H1 (cell line): ENCODE measurements around the gene TMEM44. TPM values are rescaled to one million over a fixed set of nuclear protein-coding genes. Genes with fewer than 3 reads are reported as not detected.

Source experiments
- CTCF ChIA-PET: fragments of 300-600 bp; sonication (Branson Sonifier 250); formaldehyde crosslinking; loops from one replicate; lab custom pipeline; 2021; ENCODE audit not compliant: partially characterized antibody; lab: Charles Lee
- POLR2A ChIA-PET: fragments of 300-600 bp; sonication (Branson Sonifier 250); formaldehyde crosslinking; loops from one replicate; lab custom pipeline; 2021; ENCODE audit warnings: inconsistent platforms; ENCODE audit not compliant: partially characterized antibody; lab: Charles Lee
- DNase-seq, 2 experiments: peaks; one replicate each; pipeline versions ENCODE4 v3.0.0 to v3.0.0-alpha.2; 2010 to 2022; ENCODE audit warnings: low spot score in 2 of 2, low read depth in 1 of 2, mixed read lengths in 1 of 2
- FAIRE-seq: peaks from 2 replicates; lab custom pipeline; 2011; peaks lifted over from hg19 to GRCh38; lab: Jason Lieb, UNC
- H2AFZ ChIP-seq: 2 replicates; pipeline ENCODE4 v1.8.1; 2012; ENCODE audit warnings: low read length, inconsistent platforms
- H2AK5ac ChIP-seq: 2 replicates; pipeline ENCODE4 v1.6.1; 2013; ENCODE audit warnings: low read depth, low read length
- H2BK120ac ChIP-seq: replicated peaks from 2 replicates; pipeline ENCODE3; 2013; ENCODE audit warnings: low read depth, low read length, inconsistent platforms
- H2BK12ac ChIP-seq: 2 replicates; pipeline ENCODE4 v1.6.1; 2013; ENCODE audit warnings: low read depth, low read length
- H2BK15ac ChIP-seq: 2 replicates; pipeline ENCODE4 v1.6.1; 2013; ENCODE audit warnings: low read length
- H2BK20ac ChIP-seq: 2 replicates; pipeline ENCODE4 v1.6.1; 2013; ENCODE audit warnings: low read length
- H2BK5ac ChIP-seq: 2 replicates; pipeline ENCODE4 v1.6.1; 2013; ENCODE audit warnings: low read depth, low read length
- H3K14ac ChIP-seq: 2 replicates; pipeline ENCODE4 v1.6.1; 2013; ENCODE audit warnings: inconsistent platforms; ENCODE audit not compliant: insufficient read length
- H3K18ac ChIP-seq: 2 replicates; pipeline ENCODE4 v1.6.1; 2013; ENCODE audit warnings: low read length; ENCODE audit errors: extremely low read depth
- H3K23ac ChIP-seq: 2 replicates; pipeline ENCODE4 v1.6.1; 2013; ENCODE audit warnings: inconsistent platforms; ENCODE audit not compliant: insufficient read length
- H3K23me2 ChIP-seq: 2 replicates; pipeline ENCODE4 v1.6.1; 2013; ENCODE audit warnings: low read depth, low read length
- H3K27ac ChIP-seq: 2 replicates; pipeline ENCODE4 v1.6.1; 2011; ENCODE audit warnings: low read depth, low read length, inconsistent platforms
- H3K27me3 ChIP-seq, 4 experiments: replicated peaks in 1 of 4; 1 replicate in 1 of 4; 2 replicates in 3 of 4; pipeline versions ENCODE4 v1.6.1 to v1.8.1; 2011 to 2013; ENCODE audit warnings: low read length in 3 of 4, mild to moderate bottlenecking in 3 of 4, inconsistent platforms in 2 of 4, mixed read lengths in 2 of 4, moderate library complexity in 1 of 4; ENCODE audit not compliant: control insufficient read depth in 3 of 4, insufficient read depth in 3 of 4; ENCODE audit errors: extremely low read depth in 1 of 4
- H3K36me3 ChIP-seq, 4 experiments: 2 replicates each; pipeline versions ENCODE4 v1.6.1 to v1.8.1; 2011 to 2013; ENCODE audit warnings: mild to moderate bottlenecking in 4 of 4, low read length in 3 of 4, moderate library complexity in 2 of 4, control low read depth in 1 of 4, inconsistent platforms in 1 of 4; ENCODE audit not compliant: insufficient read depth in 4 of 4, control insufficient read depth in 2 of 4
- H3K4ac ChIP-seq: replicated peaks from 2 replicates; pipeline ENCODE3; 2013; ENCODE audit warnings: low read length, low read depth, mixed read lengths, inconsistent platforms; ENCODE audit not compliant: insufficient read length
- H3K4me1 ChIP-seq, 4 experiments: replicated peaks in 1 of 4; 1 replicate in 1 of 4; 2 replicates in 3 of 4; pipeline versions ENCODE4 v1.6.1 to v1.8.1; 2011 to 2013; ENCODE audit warnings: low read length in 3 of 4, inconsistent platforms in 2 of 4, mixed read lengths in 1 of 4; ENCODE audit not compliant: insufficient read depth in 4 of 4, control insufficient read depth in 3 of 4
- H3K4me2 ChIP-seq, 2 experiments: 2 replicates each; pipeline versions ENCODE4 v1.6.1 to v1.8.1; 2011 to 2013; ENCODE audit warnings: low read depth in 2 of 2, low read length in 2 of 2, control low read depth in 1 of 2, inconsistent platforms in 1 of 2, mild to moderate bottlenecking in 1 of 2; ENCODE audit not compliant: insufficient read depth in 1 of 2
- H3K4me3 ChIP-seq, 4 experiments: fragments of 200-600, 300-600 bp in 1 of 4; sonication (generic), shearing (Covaris generic), sonication (Bioruptor Twin) in 1 of 4; 2 replicates each; pipeline versions ENCODE4 v1.5.1 to v1.8.1; 2011 to 2016; ENCODE audit warnings: low read length in 4 of 4, low read depth in 3 of 4, control low read depth in 2 of 4, inconsistent platforms in 2 of 4, mild to moderate bottlenecking in 2 of 4, mixed read lengths in 1 of 4, moderate library complexity in 1 of 4; ENCODE audit not compliant: insufficient read depth in 2 of 4; ENCODE audit errors: extremely low read depth in 1 of 4
- H3K56ac ChIP-seq: replicated peaks from 2 replicates; pipeline ENCODE3; 2013; ENCODE audit warnings: low read depth, mild to moderate bottlenecking, mixed read lengths, low read length, inconsistent platforms; ENCODE audit not compliant: insufficient read length
- H3K79me1 ChIP-seq: 2 replicates; pipeline ENCODE4 v1.6.1; 2013; ENCODE audit warnings: low read depth, low read length, control low read depth
- H3K79me2 ChIP-seq, 2 experiments: 2 replicates each; pipeline versions ENCODE4 v1.6.1 to v1.8.1; 2012 to 2013; ENCODE audit warnings: low read length in 2 of 2, mild to moderate bottlenecking in 2 of 2, inconsistent platforms in 1 of 2; ENCODE audit not compliant: insufficient read depth in 2 of 2, control insufficient read depth in 1 of 2
- H3K9ac ChIP-seq, 4 experiments: replicated peaks in 1 of 4; 1 replicate in 1 of 4; 2 replicates in 3 of 4; pipeline versions ENCODE4 v1.6.1 to v1.8.1; 2011 to 2013; ENCODE audit warnings: low read depth in 3 of 4, low read length in 3 of 4, control low read depth in 2 of 4, mild to moderate bottlenecking in 2 of 4, moderate library complexity in 2 of 4, inconsistent platforms in 1 of 4; ENCODE audit errors: extremely low read depth in 1 of 4
- H3K9me3 ChIP-seq, 2 experiments: 2 replicates each; pipeline versions ENCODE4 v1.6.1 to v1.8.1; 2012 to 2013; ENCODE audit warnings: mild to moderate bottlenecking in 2 of 2, moderate library complexity in 2 of 2, control low read depth in 1 of 2, inconsistent platforms in 1 of 2, low read depth in 1 of 2, low read length in 1 of 2, mixed read lengths in 1 of 2; ENCODE audit not compliant: insufficient read depth in 2 of 2
- H4K20me1 ChIP-seq, 2 experiments: replicated peaks in 1 of 2; 2 replicates each; pipeline versions ENCODE3 to v1.8.1; 2011 to 2013; ENCODE audit warnings: inconsistent platforms in 2 of 2, low read length in 2 of 2, mild to moderate bottlenecking in 1 of 2; ENCODE audit not compliant: insufficient read depth in 2 of 2, control insufficient read depth in 1 of 2
- H4K5ac ChIP-seq: 2 replicates; pipeline ENCODE4 v1.6.1; 2013; ENCODE audit warnings: low read length, low read depth, mixed read lengths, inconsistent platforms; ENCODE audit not compliant: insufficient read length
- H4K8ac ChIP-seq: 2 replicates; pipeline ENCODE4 v1.8.0; 2013; ENCODE audit warnings: mild to moderate bottlenecking, moderate library complexity, low read length, inconsistent platforms; ENCODE audit not compliant: insufficient read depth; ENCODE audit errors: extremely low read depth
- H4K91ac ChIP-seq: replicated peaks from 2 replicates; pipeline ENCODE3; 2013; ENCODE audit warnings: low read length, mixed read lengths, inconsistent platforms; ENCODE audit not compliant: insufficient read length
- ATF2 ChIP-seq: IDR thresholded peaks from 2 replicates; pipeline ENCODE4 v1.6.1; 2012; ENCODE audit warnings: low read length, inconsistent platforms
- BCL11A ChIP-seq, 2 experiments: IDR thresholded peaks; one replicate each; pipeline ENCODE4 v1.6.1; 2011; ENCODE audit warnings: low read depth in 2 of 2, low read length in 2 of 2, mild to moderate bottlenecking in 2 of 2
- CBX8 ChIP-seq: fragments of 300-800, 300-1000 bp; sonication (generic); IDR thresholded peaks from 2 replicates; pipeline ENCODE4 v1.7.1; 2016; ENCODE audit warnings: low read depth, low read length, borderline replicate concordance
- CHD1 ChIP-seq: IDR thresholded peaks from 2 replicates; pipeline ENCODE4 v1.6.1; 2012; ENCODE audit warnings: low read depth, low read length, improper control_type of control experiment
- CHD2 ChIP-seq: IDR thresholded peaks from 2 replicates; pipeline ENCODE4 v1.6.1; 2012; ENCODE audit warnings: low read length, improper control_type of control experiment
- NANOG ChIP-seq: IDR thresholded peaks from 2 replicates; pipeline ENCODE4 v1.6.1; 2011; ENCODE audit warnings: low read length, low read depth, mild to moderate bottlenecking, inconsistent platforms; ENCODE audit not compliant: insufficient read depth, poor library complexity, severe bottlenecking
- RNF2 ChIP-seq: fragments of 200-900, 300-1000 bp; sonication (generic); IDR thresholded peaks from 2 replicates; pipeline ENCODE4 v1.7.1; 2016; ENCODE audit warnings: borderline replicate concordance, low read depth, mild to moderate bottlenecking, antibody characterized with exemption, low read length; ENCODE audit not compliant: poor library complexity, severe bottlenecking; ENCODE audit errors: missing control alignments
- SAP30 ChIP-seq: fragments of 300-600 bp; sonication (generic); IDR thresholded peaks from 2 replicates; pipeline ENCODE4 v1.7.1; 2012; ENCODE audit warnings: low read length, moderate library complexity, mild to moderate bottlenecking, inconsistent platforms; ENCODE audit not compliant: insufficient read depth, insufficient replicate concordance
- WGBS, 2 experiments: shearing (Covaris generic) in 1 of 2; methylation state at CpG; one replicate each; pipeline versions ENCODE4 v1.1.6 to v1.1.7; 2013 to 2015; ENCODE audit warnings: low lambda C conversion rate in 2 of 2, mixed read lengths in 2 of 2, inconsistent platforms in 1 of 2, low coverage in 1 of 2, missing lambda C conversion rate in 1 of 2; ENCODE audit not compliant: insufficient replicate concordance in 2 of 2, insufficient coverage in 1 of 2, insufficient read length in 1 of 2; ENCODE audit errors: extremely low coverage in 1 of 2, missing lambda C conversion rate in 1 of 2; 5-methylcytosine and 5-hydroxymethylcytosine counted together
- polyA plus RNA-seq, 7 experiments: library from polyadenylated mRNA; depleted of rRNA in 3 of 7; stranded (reverse) in 5 of 7; unstranded in 2 of 7; fragments of >200 nt in 5 of 7; fragments of 200-250 nt in 2 of 7; gene quantifications; 1 replicate in 5 of 7; 2 replicates in 1 of 7; 4 replicates in 1 of 7; pipeline versions ENCODE4 v1.2.1 to v1.2.3, GENCODE V29; 2011 to 2013; ENCODE audit warnings: missing spikeins in 2 of 7, mixed read lengths in 2 of 7
- total RNA-seq: library from RNA; stranded (reverse); fragmentation: NEBNext Ultra II Directional; extraction: Animal tissue kit (Norgen Biotek cat#: 25700); gene quantifications from 2 replicates; pipeline ENCODE4 v1.2.1, GENCODE V29; 2021
- TF ChIP-seq, protein P1 (sequence below): IDR thresholded peaks from 2 replicates; pipeline ENCODE4 v1.6.1; 2011; ENCODE audit warnings: low read depth, mild to moderate bottlenecking, low read length; ENCODE audit not compliant: insufficient read depth

TMEM44 gene
- total and polyA plus RNA-seq, 2 of the 8 experiments (the other 6 are each of a cell fraction or from before 2014, with no cell fraction given) = 14.0 to 16.7 TPM

- H3K23ac ChIP-seq = no peak overlapping the region
- FAIRE-seq (no peak), DNase-seq (no peak)
- H4K5ac ChIP-seq = no peak overlapping the region
- H3K4me3 ChIP-seq = no peak overlapping the region
- no peaks in the 10 kb centered on the region for H3K9me3 ChIP-seq
- H3K27me3 ChIP-seq = no peaks in the 10 kb centered on the region
- H4K91ac ChIP-seq = no peak overlapping the region
- H3K27ac ChIP-seq = no peak overlapping the region
- no peaks in the 10 kb centered on the region for H3K79me1 ChIP-seq
- H4K8ac ChIP-seq = no peak overlapping the region
- no peak overlapping the region for H3K4ac ChIP-seq
- no peak overlapping the region for H2BK20ac ChIP-seq
- no peak overlapping the region for H3K56ac ChIP-seq
- WGBS, 2 experiments = 96% methylated on average over 3 of the region's 3 CpGs; no CpG with 5 or more reads in 1 of the 2 experiments
- H2BK15ac ChIP-seq = no peak overlapping the region
- no peak overlapping the region for H2BK5ac ChIP-seq
- no peak overlapping the region for H2AK5ac ChIP-seq
- H3K4me1 ChIP-seq = no peaks in the 10 kb centered on the region
- H3K36me3 ChIP-seq = peaks cover 5 to 17% (median 12%) of the 10 kb centered on the region in 4 experiments; a peak in 6 of 8 replicates
- H3K18ac ChIP-seq = no peak overlapping the region
- H2AFZ ChIP-seq = no peak overlapping the region
- ChIA-PET CTCF (interaction anchor here (1.1 to 1.7 kb wide), 4 partner anchors 13 to 35 kb away, joined by 3 to 7 read pairs (median 3); partner anchors contain the start of gene LSG1), POLR2A (no interaction called here)
- H3K14ac ChIP-seq = no peak overlapping the region
- no peak overlapping the region for H3K9ac ChIP-seq
- no peaks in the 10 kb centered on the region for H3K79me2 ChIP-seq
- TF ChIP-seq SAP30 = no peak
- no peak for TF ChIP-seq ATF2
- TF ChIP-seq CBX8 = no peak
- no peak for TF ChIP-seq BCL11A (IDR thresholded peaks at IDR 0.05; ENCODE audit: low read depth in 2 of 2, low read length in 2 of 2)
- TF ChIP-seq NANOG = no peak
- TF ChIP-seq CHD1 = no peak
- TF ChIP-seq, protein P1, sequence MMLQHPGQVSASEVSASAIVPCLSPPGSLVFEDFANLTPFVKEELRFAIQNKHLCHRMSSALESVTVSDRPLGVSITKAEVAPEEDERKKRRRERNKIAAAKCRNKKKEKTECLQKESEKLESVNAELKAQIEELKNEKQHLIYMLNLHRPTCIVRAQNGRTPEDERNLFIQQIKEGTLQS = no peak
- TF ChIP-seq CHD2 = no peak
- TF ChIP-seq RNF2 = no peak
- no peak overlapping the region for H2BK120ac ChIP-seq
- no peak overlapping the region for H3K4me2 ChIP-seq
- H3K23me2 ChIP-seq = peaks cover 8% of the 10 kb centered on the region
- no peak overlapping the region for H2BK12ac ChIP-seq
- H4K20me1 ChIP-seq = peaks cover 2% of the 10 kb centered on the region in 2 experiments
These were observed 3.8 kb upstream of the TMEM44 start for GRCh38 chr3:194637066-194637465.
